Raji (cell line): ENCODE data around the gene MRPL44.

ENCODE experiments used
- POLR2A ChIP-seq: IDR thresholded peaks from 2 replicates; pipeline ENCODE4 v1.6.1; 2011; ENCODE audit warnings: low read depth, low read length, control low read depth; ENCODE audit not compliant: insufficient read depth

Gene MRPL44

GRCh38 chr2:223949241-223949840, 7.9 kb upstream of the MRPL44 start:
- no peak for TF ChIP-seq POLR2A

- TF ChIP-seq POLR2A, result no peak
Observed at GRCh38 chr2:223950448-223951347, 6.6 kb upstream of the MRPL44 start.

DNA sequence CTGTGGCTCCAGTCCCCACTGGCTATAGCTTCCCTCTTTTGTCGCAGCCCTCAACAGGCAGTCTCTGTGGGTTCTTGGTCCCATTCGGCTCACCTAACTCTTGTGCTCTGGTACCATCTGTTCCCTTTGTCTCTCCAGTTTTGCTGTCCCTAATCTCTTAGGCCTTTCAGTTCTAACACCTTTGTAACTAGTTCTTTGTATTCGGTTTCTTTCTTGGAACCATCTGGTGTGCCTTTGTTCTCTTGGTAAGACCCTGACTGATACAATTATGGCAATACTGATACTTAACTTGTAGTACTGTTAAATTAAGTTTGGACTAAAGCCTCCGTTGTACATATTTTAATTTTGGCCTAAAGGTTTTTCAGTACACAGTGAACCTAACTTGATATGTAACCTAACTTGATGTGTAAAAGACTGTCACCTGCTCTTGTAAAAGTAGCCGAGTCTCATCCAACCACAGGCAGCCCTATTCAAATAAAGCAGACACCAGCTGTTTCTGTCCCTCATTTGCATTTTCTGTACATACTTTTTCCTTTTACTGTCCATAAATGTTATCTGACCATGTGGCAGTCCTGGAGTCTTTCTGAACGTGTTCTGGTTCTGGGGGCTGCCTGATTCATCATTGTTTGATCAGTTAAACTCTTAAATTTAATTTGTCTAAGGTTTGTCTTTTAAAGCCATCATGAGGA, 4.8 kb upstream of the MRPL44 start:
- TF ChIP-seq POLR2A, result peak; percentile 54; the same call in 1 of the 2 replicates

- TF ChIP-seq POLR2A, result no peak
Observed at GRCh38 chr2:223954401-223954800, 2.9 kb upstream of the MRPL44 start.

- no peak for TF ChIP-seq POLR2A
Observed at GRCh38 chr2:223956300-223956699, 963 bp upstream of the MRPL44 start.

GRCh38 chr2:223959688-223960087, 2.4 kb downstream of the MRPL44 start:
- no peak for TF ChIP-seq POLR2A

DNA sequence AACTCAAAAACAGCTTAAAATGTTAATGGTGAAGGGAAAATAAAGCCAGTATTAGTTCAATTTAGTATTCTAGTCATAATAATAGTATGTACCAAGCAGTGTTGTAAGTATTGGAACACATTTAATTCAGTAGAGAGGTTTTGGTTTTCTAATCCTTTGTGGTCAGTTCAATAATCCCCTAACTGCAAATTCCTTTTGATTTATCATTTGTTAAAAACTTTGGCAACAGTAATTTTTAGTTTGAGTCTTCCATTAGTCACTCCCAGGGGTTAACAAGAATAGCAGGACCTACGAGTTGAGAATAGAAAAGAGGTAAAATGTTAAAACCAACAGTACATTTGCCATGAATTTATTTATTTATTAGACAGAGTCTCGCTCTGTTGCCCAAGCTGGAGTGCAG, 10.7 kb downstream of the MRPL44 start:
- no peak for TF ChIP-seq POLR2A

GRCh38 chr2:223969315-223969714, 12.1 kb downstream of the MRPL44 start:
- no peak for TF ChIP-seq POLR2A

DNA sequence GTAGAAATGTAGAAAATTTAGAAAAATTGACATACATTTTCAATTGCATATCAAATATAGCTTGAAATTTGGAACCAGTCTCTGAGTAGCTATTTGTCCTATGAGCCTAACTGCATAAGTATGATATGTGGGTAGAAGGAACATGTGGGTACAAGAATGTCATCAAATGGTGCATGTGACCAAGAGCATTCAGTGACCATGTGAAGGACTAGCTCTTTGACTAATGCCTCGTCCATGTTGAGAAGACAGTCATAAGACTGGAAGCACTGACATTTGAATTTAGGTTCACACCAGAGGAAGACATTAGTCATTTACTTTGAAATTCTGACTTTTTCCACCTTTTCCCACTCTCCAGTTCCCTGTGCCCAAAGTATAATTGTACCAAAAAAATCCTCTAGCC, 12.6 kb downstream of the MRPL44 start:
- TF ChIP-seq POLR2A, result no peak

DNA sequence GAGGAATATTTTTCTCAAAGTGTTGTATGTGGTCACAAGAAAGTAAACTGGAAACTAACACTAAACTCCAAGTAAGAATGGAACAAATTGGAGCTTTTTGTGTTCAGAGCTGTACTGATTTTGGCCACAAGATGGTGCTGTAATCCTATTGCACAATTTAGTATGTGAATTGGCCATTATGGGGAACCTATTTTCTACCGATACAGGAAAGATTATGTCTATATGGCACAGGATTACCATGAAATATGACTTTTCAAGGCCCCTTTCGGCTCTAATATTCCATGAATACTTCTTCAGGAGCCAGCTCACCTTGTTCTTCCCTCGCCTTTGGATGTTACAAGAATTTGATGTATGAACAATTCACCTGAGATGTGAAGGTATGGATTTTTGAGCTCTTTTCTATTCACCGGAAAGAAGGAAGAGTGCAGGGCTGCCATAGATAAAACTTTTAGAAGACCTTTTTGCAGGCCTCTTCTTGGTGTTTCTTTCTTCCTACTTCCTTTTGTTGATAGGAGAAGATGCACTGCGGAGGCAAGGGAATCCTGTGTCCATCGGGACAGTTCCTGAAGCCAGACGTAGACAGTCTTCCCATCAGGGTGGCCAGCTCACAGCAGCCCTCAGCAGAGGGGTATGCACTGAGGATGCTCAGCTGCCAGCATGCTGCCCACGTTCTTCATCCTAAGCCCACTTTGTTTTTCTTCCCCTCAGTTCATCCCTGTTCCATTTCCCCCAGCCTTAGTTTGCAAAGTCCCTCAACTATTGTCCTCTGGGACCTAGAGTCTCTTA, 13.3 kb downstream of the MRPL44 start:
- TF ChIP-seq POLR2A, result no peak

GRCh38 chr2:223971731-223972130, 14.5 kb downstream of the MRPL44 start:
- TF ChIP-seq POLR2A, result no peak

GRCh38 chr2:223972656-223973102, 15.4 kb downstream of the MRPL44 start:
- no peak for TF ChIP-seq POLR2A

GRCh38 chr2:223973606-223974005, 16.3 kb downstream of the MRPL44 start:
- no peak for TF ChIP-seq POLR2A

DNA sequence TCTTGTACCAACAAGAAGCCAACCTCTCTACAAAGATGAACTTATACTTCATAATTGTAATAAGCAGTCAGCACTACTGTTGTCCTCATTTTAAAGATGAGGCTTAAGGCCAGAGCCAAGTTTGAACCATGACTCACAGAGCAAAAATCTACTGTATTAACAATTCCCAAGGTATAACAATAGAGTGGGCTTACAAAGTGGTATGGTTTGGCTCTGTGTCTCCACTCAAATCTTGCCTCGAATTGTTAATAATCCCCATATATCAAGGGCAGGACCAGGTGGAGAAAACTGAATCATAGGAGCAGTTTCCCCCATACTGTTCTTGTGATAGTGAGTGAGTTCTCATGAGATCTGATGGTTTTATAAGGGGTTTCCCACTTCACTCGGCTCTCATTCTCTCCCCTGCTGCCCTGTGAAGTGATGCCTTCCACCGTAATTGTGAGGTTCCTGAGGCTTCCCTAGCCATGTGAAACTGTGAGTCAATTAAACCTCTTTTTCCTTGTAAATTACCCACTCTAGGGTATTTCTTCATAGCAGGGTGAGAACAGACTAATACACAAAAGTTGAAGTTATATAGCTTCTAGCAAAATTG, 19.5 kb downstream of the MRPL44 start:
- no peak for TF ChIP-seq POLR2A

DNA sequence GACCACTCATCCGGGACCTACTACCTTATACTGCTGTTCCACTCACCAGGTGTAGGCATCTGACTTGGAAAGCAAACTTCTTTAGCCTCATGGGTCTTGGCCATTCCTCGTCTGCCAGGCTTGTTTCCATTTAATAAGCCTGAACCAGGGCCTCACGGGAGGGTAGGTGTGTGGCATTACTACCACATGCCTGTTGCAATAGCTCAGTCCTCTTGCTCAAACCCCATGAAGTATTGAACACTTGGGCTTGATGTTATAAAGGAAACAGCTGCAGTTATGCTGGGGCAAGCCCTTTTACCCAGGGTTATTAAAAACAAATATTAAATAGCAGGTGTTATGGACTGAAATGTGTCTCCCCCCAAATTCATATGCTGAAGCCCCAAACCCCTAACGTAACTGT, 21.2 kb downstream of the MRPL44 start:
- no peak for TF ChIP-seq POLR2A
